Measurements from ENCODE around the gene ABCA1.
"Not testable (repeated sequence)": the region's sequence is repeated elsewhere in the genome, so short reads cannot be mapped to it uniquely, and the experiment has no call there.

The ABCA1 gene

DNA sequence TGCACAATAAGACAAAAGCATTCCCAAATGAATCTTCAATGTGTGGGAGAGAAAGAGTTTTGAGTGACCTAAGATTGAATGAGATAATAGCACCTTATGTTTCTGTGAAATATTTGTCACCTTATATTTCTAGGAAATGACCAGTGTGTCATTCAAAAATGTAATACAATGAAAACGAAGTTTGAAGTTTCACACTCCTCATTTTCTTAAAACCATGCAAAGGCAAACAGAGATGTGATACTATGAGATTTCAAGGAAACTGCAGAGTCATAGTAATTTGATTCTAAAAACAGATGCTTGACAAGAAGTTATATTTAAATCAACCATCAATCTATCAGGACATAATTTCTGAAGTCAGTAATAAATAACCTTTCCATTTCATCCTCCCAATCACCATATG, 13.6 kb upstream of the ABCA1 start:
- TF ChIP-seq EZH2 (IDR thresholded peaks at IDR 0.05; ENCODE audit: borderline replicate concordance, low read depth, low read length, severe bottlenecking) (no peak), CTCF (IDR thresholded peaks at IDR 0.05; ENCODE audit: borderline replicate concordance, extremely low read depth, low read length, poor library complexity, severe bottlenecking) (no peak)
- Histone ChIP-seq H2AFZ (ENCODE audit: low read depth, low read length) (no peak overlapping the region), H3K4me3 (ENCODE audit: low read depth in 1 of 2, low read length in 2 of 2) (no peak overlapping the region), H3K4me1 (ENCODE audit: insufficient read depth, low read length) (no peaks in the 10 kb centered on the region), H3K9ac (ENCODE audit: low read depth, low read length) (no peak overlapping the region), H4K20me1 (ENCODE audit: insufficient read depth, low read length) (no peaks in the 10 kb centered on the region), H3K79me2 (ENCODE audit: insufficient read depth, low read length) (no peaks in the 10 kb centered on the region), H3K27ac (ENCODE audit: low read length) (no peak overlapping the region), H3K4me2 (ENCODE audit: insufficient read depth, low read length) (no peak overlapping the region), H3K27me3 (ENCODE audit: insufficient read depth, low read length, poor library complexity) (no peaks in the 10 kb centered on the region), H3K36me3 (ENCODE audit: insufficient read depth, low read length) (no peaks in the 10 kb centered on the region), H3K9me3 (ENCODE audit: insufficient read depth, low read length, severe bottlenecking) (no peaks in the 10 kb centered on the region)
- ATAC-seq (ENCODE audit: insufficient read depth, low read depth) = no peak
- no peak for DNase-seq

GRCh38 chr9:104936291-104936690, 8.3 kb upstream of the ABCA1 start:
- Histone ChIP-seq H3K36me3 (ENCODE audit: insufficient read depth, low read length) (no peaks in the 10 kb centered on the region), H3K4me3 (ENCODE audit: low read depth in 1 of 2, low read length in 2 of 2) (no peak overlapping the region), H3K27ac (ENCODE audit: low read length) (no peak overlapping the region), H3K79me2 (ENCODE audit: insufficient read depth, low read length) (no peaks in the 10 kb centered on the region), H3K27me3 (ENCODE audit: insufficient read depth, low read length, poor library complexity) (no peaks in the 10 kb centered on the region), H4K20me1 (ENCODE audit: insufficient read depth, low read length) (no peaks in the 10 kb centered on the region), H3K9ac (ENCODE audit: low read depth, low read length) (no peak overlapping the region), H3K9me3 (ENCODE audit: insufficient read depth, low read length, severe bottlenecking) (no peaks in the 10 kb centered on the region), H2AFZ (ENCODE audit: low read depth, low read length) (no peak overlapping the region), H3K4me1 (ENCODE audit: insufficient read depth, low read length) (no peaks in the 10 kb centered on the region), H3K4me2 (ENCODE audit: insufficient read depth, low read length) (no peak overlapping the region)
- DNase-seq (no peak), ATAC-seq (ENCODE audit: insufficient read depth, low read depth) (no peak)
- TF ChIP-seq EZH2 (IDR thresholded peaks at IDR 0.05; ENCODE audit: borderline replicate concordance, low read depth, low read length, severe bottlenecking) = no peak
- TF ChIP-seq CTCF (IDR thresholded peaks at IDR 0.05; ENCODE audit: borderline replicate concordance, extremely low read depth, low read length, poor library complexity, severe bottlenecking) = no peak

GRCh38 chr9:104935501-104935810, 7.5 kb upstream of the ABCA1 start:
- ATAC-seq (ENCODE audit: insufficient read depth, low read depth); DNase-seq; H3K27me3 ChIP-seq (ENCODE audit: insufficient read depth, low read length, poor library complexity); H3K4me2 ChIP-seq (ENCODE audit: insufficient read depth, low read length); H3K4me3 ChIP-seq (ENCODE audit: low read depth in 1 of 2, low read length in 2 of 2); H3K27ac ChIP-seq (ENCODE audit: low read length); H3K9me3 ChIP-seq (ENCODE audit: insufficient read depth, low read length, severe bottlenecking); H3K79me2 ChIP-seq (ENCODE audit: insufficient read depth, low read length); H3K9ac ChIP-seq (ENCODE audit: low read depth, low read length); H2AFZ ChIP-seq (ENCODE audit: low read depth, low read length); H4K20me1 ChIP-seq (ENCODE audit: insufficient read depth, low read length); H3K4me1 ChIP-seq (ENCODE audit: insufficient read depth, low read length); H3K36me3 ChIP-seq (ENCODE audit: insufficient read depth, low read length): not testable (repeated sequence)

GRCh38 chr9:104934691-104935500, 6.9 kb upstream of the ABCA1 start:
- Histone ChIP-seq H2AFZ (ENCODE audit: low read depth, low read length) (no peak overlapping the region), H3K27ac (ENCODE audit: low read length) (no peak overlapping the region), H3K4me3 (ENCODE audit: low read depth in 1 of 2, low read length in 2 of 2) (no peak overlapping the region), H3K36me3 (ENCODE audit: insufficient read depth, low read length) (no peaks in the 10 kb centered on the region), H3K4me1 (ENCODE audit: insufficient read depth, low read length) (no peaks in the 10 kb centered on the region), H3K27me3 (ENCODE audit: insufficient read depth, low read length, poor library complexity) (no peaks in the 10 kb centered on the region), H3K9ac (ENCODE audit: low read depth, low read length) (no peak overlapping the region), H3K9me3 (ENCODE audit: insufficient read depth, low read length, severe bottlenecking) (no peaks in the 10 kb centered on the region), H3K4me2 (ENCODE audit: insufficient read depth, low read length) (no peak overlapping the region), H4K20me1 (ENCODE audit: insufficient read depth, low read length) (no peaks in the 10 kb centered on the region), H3K79me2 (ENCODE audit: insufficient read depth, low read length) (no peaks in the 10 kb centered on the region)
- DNase-seq (no peak), ATAC-seq (ENCODE audit: insufficient read depth, low read depth) (no peak)
- no peak for TF ChIP-seq CTCF (IDR thresholded peaks at IDR 0.05; ENCODE audit: borderline replicate concordance, extremely low read depth, low read length, poor library complexity, severe bottlenecking)
- TF ChIP-seq EZH2 (IDR thresholded peaks at IDR 0.05; ENCODE audit: borderline replicate concordance, low read depth, low read length, severe bottlenecking) = no peak

GRCh38 chr9:104933091-104933490, 5.1 kb upstream of the ABCA1 start:
- DNase-seq; H2AFZ ChIP-seq (ENCODE audit: low read depth, low read length); H3K9ac ChIP-seq (ENCODE audit: low read depth, low read length); H3K9me3 ChIP-seq (ENCODE audit: insufficient read depth, low read length, severe bottlenecking); H3K27me3 ChIP-seq (ENCODE audit: insufficient read depth, low read length, poor library complexity); H3K27ac ChIP-seq (ENCODE audit: low read length); H3K4me1 ChIP-seq (ENCODE audit: insufficient read depth, low read length); H4K20me1 ChIP-seq (ENCODE audit: insufficient read depth, low read length); H3K4me3 ChIP-seq (ENCODE audit: low read depth in 1 of 2, low read length in 2 of 2); ATAC-seq (ENCODE audit: insufficient read depth, low read depth); H3K36me3 ChIP-seq (ENCODE audit: insufficient read depth, low read length); H3K4me2 ChIP-seq (ENCODE audit: insufficient read depth, low read length); H3K79me2 ChIP-seq (ENCODE audit: insufficient read depth, low read length): not testable (repeated sequence)

Measured in DND-41 (cell line).